T-helper 17 cell (primary cell): ENCODE data around the gene STK39. TPM values are rescaled to one million over a fixed set of nuclear protein-coding genes. Genes with fewer than 3 reads are reported as not detected.
"Not testable (repeated sequence)": the region's sequence is repeated elsewhere in the genome, so short reads cannot be mapped to it uniquely, and the experiment has no call there.

Experiments
- ATAC-seq: fragments of 150-1000 bp; cut with Tn5 transposase; 2 replicates; pipeline ENCODE4 v1.10.0; 2021; ENCODE audit warnings: mild to moderate bottlenecking, moderate library complexity
- DNase-seq, 3 donors: peaks; one replicate each; pipeline versions ENCODE4 v3.0.0 to v3.0.0-alpha.2; 2020 to 2021
- H3K9me3 ChIP-seq: one replicate; pipeline ENCODE4 v1.7.0; 2013; ENCODE audit warnings: low read length, mild to moderate bottlenecking; ENCODE audit not compliant: control insufficient read depth, poor library complexity, severe bottlenecking
- H3K27ac Mint-ChIP-seq: one replicate; pipeline ENCODE4 v1.8.0; 2022; ENCODE audit warnings: mild to moderate bottlenecking, moderate library complexity, mixed read lengths
- H3K27me3 Mint-ChIP-seq: one replicate; pipeline ENCODE4 v1.8.0; 2022; ENCODE audit warnings: mixed read lengths
- H3K36me3 Mint-ChIP-seq: one replicate; pipeline ENCODE4 v1.8.0; 2022; ENCODE audit warnings: low read depth, mixed read lengths
- H3K4me1 Mint-ChIP-seq: one replicate; pipeline ENCODE4 v1.8.0; 2022; ENCODE audit warnings: mild to moderate bottlenecking, mixed read lengths
- H3K4me3 Mint-ChIP-seq: one replicate; pipeline ENCODE4 v1.8.0; 2022; ENCODE audit warnings: mild to moderate bottlenecking, moderate library complexity, mixed read lengths
- total RNA-seq, 4 donors: library from RNA in 2 of 4; stranded (reverse) in 2 of 4; gene quantifications; one replicate each; pipeline ENCODE4 v1.2.3 and lab custom pipeline; 2022 to 2026

STK39 gene
- total RNA-seq, 2 donors from 2014 or later, result 24.1 to 26.1 TPM

- H3K4me3 Mint-ChIP-seq, result no peak overlapping the region
- no peaks in the 10 kb centered on the region for H3K9me3 ChIP-seq
These were observed 161.5 kb downstream of the STK39 start for GRCh38 chr2:168085801-168086361.

GRCh38 chr2:168084288-168084687 is 163.1 kb downstream of the STK39 start:
- Mint-ChIP-seq H3K4me3 (no peak overlapping the region), H3K27me3 (no peaks in the 10 kb centered on the region), H3K36me3 (peaks cover 6% of the 10 kb centered on the region), H3K4me1 (peaks cover 11% of the 10 kb centered on the region), H3K27ac (no peak overlapping the region)
- H3K9me3 ChIP-seq, result no peaks in the 10 kb centered on the region
- DNase-seq, result no peak
- ATAC-seq, result no peak

More at GRCh38 chr2:168085801-168086361, 161.5 kb downstream of the STK39 start:
- H3K36me3 Mint-ChIP-seq, result peaks cover 4% of the 10 kb centered on the region
- DNase-seq (no peak), ATAC-seq (no peak)
- peaks cover 11% of the 10 kb centered on the region for H3K4me1 Mint-ChIP-seq
- no peaks in the 10 kb centered on the region for H3K27me3 Mint-ChIP-seq
- no peak overlapping the region for H3K27ac Mint-ChIP-seq

GRCh38 chr2:168081452-168081851 is 165.9 kb downstream of the STK39 start:
- not testable (repeated sequence) for H3K36me3 Mint-ChIP-seq, H3K4me1 Mint-ChIP-seq, H3K27me3 Mint-ChIP-seq, H3K4me3 Mint-ChIP-seq, H3K27ac Mint-ChIP-seq, H3K9me3 ChIP-seq, ATAC-seq, DNase-seq

- DNase-seq, result no peak
- H3K9me3 ChIP-seq, result no peaks in the 10 kb centered on the region
- ATAC-seq, result no peak
- Mint-ChIP-seq H3K4me3 (no peak overlapping the region), H3K36me3 (peaks cover 6% of the 10 kb centered on the region), H3K27me3 (no peaks in the 10 kb centered on the region), H3K27ac (no peak overlapping the region), H3K4me1 (peaks cover 10% of the 10 kb centered on the region)
These were observed 168.2 kb downstream of the STK39 start for GRCh38 chr2:168079236-168079635.

GRCh38 chr2:168076731-168077130 is 170.7 kb downstream of the STK39 start:
- ATAC-seq, result no peak
- no peaks in the 10 kb centered on the region for H3K27me3 Mint-ChIP-seq
- H3K9me3 ChIP-seq, result no peaks in the 10 kb centered on the region
- no peak overlapping the region for H3K27ac Mint-ChIP-seq
- H3K4me1 Mint-ChIP-seq, result peaks cover 5% of the 10 kb centered on the region
- H3K36me3 Mint-ChIP-seq, result peaks cover 8% of the 10 kb centered on the region
- H3K4me3 Mint-ChIP-seq, result no peak overlapping the region
- no peak for DNase-seq

- H3K4me1 Mint-ChIP-seq, result peaks cover 5% of the 10 kb centered on the region
- no peak for DNase-seq
These were observed 171.9 kb downstream of the STK39 start for GRCh38 chr2:168075446-168075845.

GRCh38 chr2:168072626-168073303 is 174.6 kb downstream of the STK39 start:
- Mint-ChIP-seq H3K36me3 (peaks cover 11% of the 10 kb centered on the region), H3K4me1 (peaks cover 5% of the 10 kb centered on the region), H3K27ac (no peak overlapping the region), H3K4me3 (no peak overlapping the region), H3K27me3 (no peaks in the 10 kb centered on the region)
- ATAC-seq (no peak), DNase-seq (no peak)
- no peaks in the 10 kb centered on the region for H3K9me3 ChIP-seq

More at GRCh38 chr2:168075446-168075845, 171.9 kb downstream of the STK39 start:
- Mint-ChIP-seq H3K27ac (no peak overlapping the region), H3K27me3 (no peaks in the 10 kb centered on the region), H3K36me3 (peaks cover 11% of the 10 kb centered on the region), H3K4me3 (no peak overlapping the region)
- no peak for ATAC-seq
- H3K9me3 ChIP-seq, result no peaks in the 10 kb centered on the region

GRCh38 chr2:168064011-168064998 is 183.1 kb downstream of the STK39 start:
- peaks cover 12% of the 10 kb centered on the region for H3K4me1 Mint-ChIP-seq

GRCh38 chr2:168062936-168063335 is 184.5 kb downstream of the STK39 start:
- DNase-seq (no peak), ATAC-seq (no peak)
- H3K27me3 Mint-ChIP-seq, result no peaks in the 10 kb centered on the region
- H3K9me3 ChIP-seq, result no peaks in the 10 kb centered on the region
- peaks cover 12% of the 10 kb centered on the region for H3K4me1 Mint-ChIP-seq
- peaks cover 17% of the 10 kb centered on the region for H3K36me3 Mint-ChIP-seq
- H3K4me3 Mint-ChIP-seq, result no peak overlapping the region
- peak overlapping the region; percentile 1 for H3K27ac Mint-ChIP-seq

More at GRCh38 chr2:168064011-168064998, 183.1 kb downstream of the STK39 start:
- no peaks in the 10 kb centered on the region for H3K9me3 ChIP-seq
- DNase-seq, result no peak
- H3K27me3 Mint-ChIP-seq, result no peaks in the 10 kb centered on the region
- H3K36me3 Mint-ChIP-seq, result peaks cover 19% of the 10 kb centered on the region
- H3K27ac Mint-ChIP-seq, result peak overlapping the region; percentile 56
- H3K4me3 Mint-ChIP-seq, result no peak overlapping the region
- ATAC-seq, result no peak

- ATAC-seq (no peak), DNase-seq (no peak)
- Mint-ChIP-seq H3K27me3 (no peaks in the 10 kb centered on the region), H3K4me3 (no peak overlapping the region), H3K36me3 (peaks cover 13% of the 10 kb centered on the region), H3K4me1 (peaks cover 5% of the 10 kb centered on the region), H3K27ac (no peak overlapping the region)
- H3K9me3 ChIP-seq, result no peaks in the 10 kb centered on the region
These were observed 185.3 kb downstream of the STK39 start for GRCh38 chr2:168062054-168062453.

GRCh38 chr2:168060986-168061750 is 186.2 kb downstream of the STK39 start:
- DNase-seq (no peak), ATAC-seq (no peak)
- Mint-ChIP-seq H3K4me1 (peaks cover 5% of the 10 kb centered on the region), H3K4me3 (no peak overlapping the region), H3K27me3 (no peaks in the 10 kb centered on the region), H3K36me3 (peaks cover 13% of the 10 kb centered on the region), H3K27ac (no peak overlapping the region)
- H3K9me3 ChIP-seq, result no peaks in the 10 kb centered on the region

- ATAC-seq (no peak), DNase-seq (no peak)
- no peaks in the 10 kb centered on the region for H3K27me3 Mint-ChIP-seq
- H3K4me1 Mint-ChIP-seq, result peaks cover 9% of the 10 kb centered on the region
- H3K27ac Mint-ChIP-seq, result no peak overlapping the region
- no peak overlapping the region for H3K4me3 Mint-ChIP-seq
- H3K9me3 ChIP-seq, result no peaks in the 10 kb centered on the region
- H3K36me3 Mint-ChIP-seq, result peaks cover 10% of the 10 kb centered on the region
These were observed 187.6 kb downstream of the STK39 start for GRCh38 chr2:168059758-168060157.
